Hepatocyte (in vitro differentiated cells): Measurements from ENCODE around the gene TMEM92. TPM values are rescaled to one million over a fixed set of nuclear protein-coding genes. Genes with fewer than 3 reads are reported as not detected.

Experiments used
- DNase-seq: peaks from one replicate; pipeline ENCODE4 v3.0.0-alpha.2; 2016; ENCODE audit warnings: low spot score
- H2AFZ ChIP-seq: fragments of 200-600 bp; sonication (generic); 2 replicates; pipeline ENCODE4 v1.6.0; 2016; ENCODE audit warnings: antibody characterized with exemption, mild to moderate bottlenecking
- H3K27ac ChIP-seq: fragments of 200-600 bp; sonication (generic); 2 replicates; pipeline ENCODE4 v1.5.1; 2016; ENCODE audit warnings: mild to moderate bottlenecking
- H3K27me3 ChIP-seq: fragments of 200-600 bp; sonication (generic); 2 replicates; pipeline ENCODE4 v1.6.1; 2016
- H3K36me3 ChIP-seq: fragments of 200-600 bp; sonication (generic); replicated peaks from 2 replicates; pipeline ENCODE4 v1.5.1; 2016; ENCODE audit warnings: low read depth; ENCODE audit not compliant: insufficient read depth
- H3K4me1 ChIP-seq: fragments of 200-600 bp; sonication (generic); 2 replicates; pipeline ENCODE4 v1.5.1; 2016; ENCODE audit warnings: mild to moderate bottlenecking, moderate library complexity; ENCODE audit not compliant: insufficient read depth
- H3K4me2 ChIP-seq: fragments of 200-600 bp; sonication (generic); 2 replicates; pipeline ENCODE4 v1.6.0; 2016
- H3K4me3 ChIP-seq: fragments of 200-600 bp; sonication (generic); 2 replicates; pipeline ENCODE4 v1.5.1; 2016; ENCODE audit warnings: mild to moderate bottlenecking
- H3K79me2 ChIP-seq: fragments of 200-600 bp; sonication (generic); 2 replicates; pipeline ENCODE4 v1.6.0; 2017; ENCODE audit warnings: mild to moderate bottlenecking
- H3K9me2 ChIP-seq: fragments of 200-600 bp; sonication (generic); replicated peaks from 2 replicates; pipeline ENCODE4 v1.6.0; 2017; ENCODE audit warnings: mild to moderate bottlenecking; ENCODE audit not compliant: insufficient read depth
- H3K9me3 ChIP-seq: fragments of 200-600 bp; sonication (generic); 2 replicates; pipeline ENCODE4 v1.5.1; 2016; ENCODE audit warnings: low read depth, mild to moderate bottlenecking
- H4K20me1 ChIP-seq: fragments of 200-600 bp; sonication (generic); 2 replicates; pipeline ENCODE4 v1.6.0; 2016; ENCODE audit warnings: mild to moderate bottlenecking; ENCODE audit not compliant: insufficient read depth, poor library complexity, severe bottlenecking
- EZH2 ChIP-seq: fragments of 200-600 bp; sonication (generic); IDR thresholded peaks from 2 replicates; pipeline ENCODE4 v1.6.1; 2016; ENCODE audit warnings: antibody characterized with exemption, mild to moderate bottlenecking, borderline replicate concordance
- EZH2phosphoT487 ChIP-seq: fragments of 200-600 bp; sonication (generic); IDR thresholded peaks from one replicate; pipeline ENCODE4 v1.6.1; 2018; ENCODE audit warnings: antibody characterized with exemption, mild to moderate bottlenecking, low read depth, moderate library complexity; ENCODE audit not compliant: unreplicated experiment, severe bottlenecking
- WGBS: methylation state at CpG from one replicate; pipeline ENCODE4 v1.1.6; 2016; ENCODE audit warnings: low lambda C conversion rate; ENCODE audit errors: missing lambda C conversion rate; 5-methylcytosine and 5-hydroxymethylcytosine counted together
- polyA plus RNA-seq: library from polyadenylated mRNA; unstranded; fragments of >200 nt; fragmentation: Nextera tagmentation; extraction: Ambion mirVana; gene quantifications from 2 replicates; pipeline ENCODE4 v1.2.1, GENCODE V29; 2016
- total RNA-seq: library from RNA; depleted of rRNA; stranded (reverse); fragments of >200 nt; gene quantifications from 2 replicates; pipeline ENCODE4 v1.2.3, GENCODE V29; 2014
- TF ChIP-seq, protein P1 (sequence below): fragments of 200-600 bp; sonication (generic); IDR thresholded peaks from 2 replicates; pipeline ENCODE4 v1.5.1; 2016; ENCODE audit warnings: antibody characterized with exemption, mild to moderate bottlenecking; ENCODE audit not compliant: poor library complexity

Gene TMEM92
- total and polyA plus RNA-seq, 2 experiments from 2014 or later, result 6.9 to 21.7 TPM

- TF ChIP-seq, protein P1, sequence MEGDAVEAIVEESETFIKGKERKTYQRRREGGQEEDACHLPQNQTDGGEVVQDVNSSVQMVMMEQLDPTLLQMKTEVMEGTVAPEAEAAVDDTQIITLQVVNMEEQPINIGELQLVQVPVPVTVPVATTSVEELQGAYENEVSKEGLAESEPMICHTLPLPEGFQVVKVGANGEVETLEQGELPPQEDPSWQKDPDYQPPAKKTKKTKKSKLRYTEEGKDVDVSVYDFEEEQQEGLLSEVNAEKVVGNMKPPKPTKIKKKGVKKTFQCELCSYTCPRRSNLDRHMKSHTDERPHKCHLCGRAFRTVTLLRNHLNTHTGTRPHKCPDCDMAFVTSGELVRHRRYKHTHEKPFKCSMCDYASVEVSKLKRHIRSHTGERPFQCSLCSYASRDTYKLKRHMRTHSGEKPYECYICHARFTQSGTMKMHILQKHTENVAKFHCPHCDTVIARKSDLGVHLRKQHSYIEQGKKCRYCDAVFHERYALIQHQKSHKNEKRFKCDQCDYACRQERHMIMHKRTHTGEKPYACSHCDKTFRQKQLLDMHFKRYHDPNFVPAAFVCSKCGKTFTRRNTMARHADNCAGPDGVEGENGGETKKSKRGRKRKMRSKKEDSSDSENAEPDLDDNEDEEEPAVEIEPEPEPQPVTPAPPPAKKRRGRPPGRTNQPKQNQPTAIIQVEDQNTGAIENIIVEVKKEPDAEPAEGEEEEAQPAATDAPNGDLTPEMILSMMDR, result no peak
- TF ChIP-seq EZH2 (no peak), EZH2phosphoT487 (no peak)
- Histone ChIP-seq H3K9me3 (no peaks in the 10 kb centered on the region), H4K20me1 (no peaks in the 10 kb centered on the region), H3K36me3 (no peaks in the 10 kb centered on the region), H2AFZ (no peak overlapping the region), H3K4me1 (no peaks in the 10 kb centered on the region), H3K27me3 (no peaks in the 10 kb centered on the region), H3K9me2 (no peaks in the 10 kb centered on the region), H3K27ac (no peak overlapping the region), H3K4me2 (no peak overlapping the region), H3K79me2 (no peaks in the 10 kb centered on the region), H3K4me3 (no peak overlapping the region)
- WGBS, result 48% methylated on average over 5 of the region's 5 CpGs
- no peak for DNase-seq
These were observed 48.8 kb downstream of the TMEM92 start for GRCh38 chr17:50323060-50323459.

GRCh38 chr17:50325906-50326305 lies 51.6 kb downstream of the TMEM92 start:
- H3K79me2 ChIP-seq, result no peaks in the 10 kb centered on the region
- no peak for DNase-seq
- TF ChIP-seq, protein P1, result no peak
- TF ChIP-seq EZH2phosphoT487, result no peak
- no peak for TF ChIP-seq EZH2
- H4K20me1 ChIP-seq, result no peaks in the 10 kb centered on the region
- WGBS, result 56% methylated on average over 4 of the region's 4 CpGs
- no peaks in the 10 kb centered on the region for H3K4me1 ChIP-seq
- no peak overlapping the region for H3K27ac ChIP-seq
- no peaks in the 10 kb centered on the region for H3K36me3 ChIP-seq
- H3K27me3 ChIP-seq, result no peaks in the 10 kb centered on the region
- H3K9me2 ChIP-seq, result no peaks in the 10 kb centered on the region
- H3K4me3 ChIP-seq, result no peak overlapping the region
- H3K9me3 ChIP-seq, result no peaks in the 10 kb centered on the region
- no peak overlapping the region for H2AFZ ChIP-seq
- no peak overlapping the region for H3K4me2 ChIP-seq

- no peaks in the 10 kb centered on the region for H3K36me3 ChIP-seq
- TF ChIP-seq EZH2 (no peak), EZH2phosphoT487 (no peak)
- TF ChIP-seq, protein P1, result no peak
- H3K9me2 ChIP-seq, result no peaks in the 10 kb centered on the region
- no peak overlapping the region for H3K4me2 ChIP-seq
- H3K27me3 ChIP-seq, result no peaks in the 10 kb centered on the region
- H3K4me1 ChIP-seq, result no peaks in the 10 kb centered on the region
- no peaks in the 10 kb centered on the region for H3K79me2 ChIP-seq
- 69% methylated on average over 9 of the region's 9 CpGs for WGBS
- DNase-seq, result no peak
- no peak overlapping the region for H3K4me3 ChIP-seq
- no peak overlapping the region for H2AFZ ChIP-seq
- H3K27ac ChIP-seq, result no peak overlapping the region
- H3K9me3 ChIP-seq, result no peaks in the 10 kb centered on the region
- no peaks in the 10 kb centered on the region for H4K20me1 ChIP-seq
These were observed 52.6 kb downstream of the TMEM92 start for GRCh38 chr17:50326831-50327364.
